Measurements from ENCODE around the gene FBXO48. TPM values are rescaled to one million over a fixed set of nuclear protein-coding genes. Genes with fewer than 3 reads are reported as not detected.
"Not testable (repeated sequence)": the region's sequence is repeated elsewhere in the genome, so short reads cannot be mapped to it uniquely, and the experiment has no call there.

Gene FBXO48
- total RNA-seq, 1 donor, result 0.99 TPM

- H3K4me3 ChIP-seq (ENCODE audit: low read depth, low read length), result no peak overlapping the region
- DNase-seq (ENCODE audit: low read depth), result no peak
- TF ChIP-seq, protein P1, sequence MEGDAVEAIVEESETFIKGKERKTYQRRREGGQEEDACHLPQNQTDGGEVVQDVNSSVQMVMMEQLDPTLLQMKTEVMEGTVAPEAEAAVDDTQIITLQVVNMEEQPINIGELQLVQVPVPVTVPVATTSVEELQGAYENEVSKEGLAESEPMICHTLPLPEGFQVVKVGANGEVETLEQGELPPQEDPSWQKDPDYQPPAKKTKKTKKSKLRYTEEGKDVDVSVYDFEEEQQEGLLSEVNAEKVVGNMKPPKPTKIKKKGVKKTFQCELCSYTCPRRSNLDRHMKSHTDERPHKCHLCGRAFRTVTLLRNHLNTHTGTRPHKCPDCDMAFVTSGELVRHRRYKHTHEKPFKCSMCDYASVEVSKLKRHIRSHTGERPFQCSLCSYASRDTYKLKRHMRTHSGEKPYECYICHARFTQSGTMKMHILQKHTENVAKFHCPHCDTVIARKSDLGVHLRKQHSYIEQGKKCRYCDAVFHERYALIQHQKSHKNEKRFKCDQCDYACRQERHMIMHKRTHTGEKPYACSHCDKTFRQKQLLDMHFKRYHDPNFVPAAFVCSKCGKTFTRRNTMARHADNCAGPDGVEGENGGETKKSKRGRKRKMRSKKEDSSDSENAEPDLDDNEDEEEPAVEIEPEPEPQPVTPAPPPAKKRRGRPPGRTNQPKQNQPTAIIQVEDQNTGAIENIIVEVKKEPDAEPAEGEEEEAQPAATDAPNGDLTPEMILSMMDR (IDR thresholded peaks at IDR 0.05; ENCODE audit: insufficient read depth, low read length), result no peak
Measured at GRCh38 chr2:68453761-68454360, 13.2 kb downstream of the FBXO48 start.

GRCh38 chr2:68452158-68452900 is 14.8 kb downstream of the FBXO48 start:
- H3K4me3 ChIP-seq (ENCODE audit: low read depth, low read length), result no peak overlapping the region
- TF ChIP-seq, protein P1 (IDR thresholded peaks at IDR 0.05; ENCODE audit: insufficient read depth, low read length), result no peak
- DNase-seq (ENCODE audit: low read depth), result no peak

- TF ChIP-seq, protein P1 (IDR thresholded peaks at IDR 0.05; ENCODE audit: insufficient read depth, low read length), result no peak
- H3K4me3 ChIP-seq (ENCODE audit: low read depth, low read length), result no peak overlapping the region
- no peak for DNase-seq (ENCODE audit: low read depth)
Measured at GRCh38 chr2:68448671-68449653, 18.1 kb downstream of the FBXO48 start.

- no peak for DNase-seq (ENCODE audit: low read depth)
- TF ChIP-seq, protein P1 (IDR thresholded peaks at IDR 0.05; ENCODE audit: insufficient read depth, low read length), result no peak
- no peak overlapping the region for H3K4me3 ChIP-seq (ENCODE audit: low read depth, low read length)
Measured at GRCh38 chr2:68447118-68447517, 20.0 kb downstream of the FBXO48 start.

- H3K4me3 ChIP-seq (ENCODE audit: low read depth, low read length); DNase-seq (ENCODE audit: low read depth): not testable (repeated sequence)
Measured at GRCh38 chr2:68446425-68446824, 20.7 kb downstream of the FBXO48 start.

DNA sequence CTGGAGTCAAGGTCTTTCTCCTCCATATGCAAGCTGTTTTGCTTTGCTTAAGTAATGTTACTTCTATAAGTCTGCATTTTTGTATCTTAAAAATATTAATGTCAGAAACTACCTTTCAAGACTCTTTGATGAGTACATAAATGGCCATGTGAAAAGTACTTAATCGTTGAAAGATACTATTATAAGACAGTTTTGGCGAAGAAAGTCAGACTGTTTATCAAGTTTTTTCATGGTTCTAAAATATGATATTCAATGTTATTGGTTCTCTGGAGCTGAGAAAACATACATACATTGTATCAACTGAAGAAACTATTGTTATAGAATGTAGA is 25.1 kb downstream of the FBXO48 start:
- no peak overlapping the region for H3K4me3 ChIP-seq (ENCODE audit: low read depth, low read length)
- TF ChIP-seq, protein P1 (IDR thresholded peaks at IDR 0.05; ENCODE audit: insufficient read depth, low read length), result no peak
- DNase-seq (ENCODE audit: low read depth), result no peak
